Omental fat pad (tissue), 4 donors: ENCODE measurements around the gene HCK. TPM values are rescaled to one million over a fixed set of nuclear protein-coding genes. Genes with fewer than 3 reads are reported as not detected.

Source experiments
- ATAC-seq: fragments of 150-250 bp; one replicate; pipeline ENCODE4 v1.9.1; 2016; ENCODE audit warnings: mild to moderate bottlenecking, moderate library complexity; ENCODE audit not compliant: low FRiP score
- DNase-seq: peaks from one replicate; pipeline ENCODE4 v3.0.0-alpha.2; 2019; ENCODE audit warnings: low spot score
- CTCF ChIP-seq, 3 donors: fragments of 450-650 bp; IDR thresholded peaks; one replicate each; pipeline ENCODE4 v1.5.1; 2016 to 2017; ENCODE audit warnings: antibody characterized with exemption in 3 of 3, mild to moderate bottlenecking in 3 of 3, moderate library complexity in 2 of 3
- total RNA-seq, 4 donors: library from RNA; depleted of rRNA; stranded (reverse); fragments of >200 nt; gene quantifications; one replicate each; pipeline ENCODE4 v1.1.0, GENCODE V29; 2016

The HCK gene
- total RNA-seq, 4 donors from 2014 or later = 22.4 to 68.6 (median 39.2) TPM

GRCh38 chr20:32009564-32009963, 42.5 kb upstream of the HCK start:
- ATAC-seq = no peak
- no peak for DNase-seq
- no peak for TF ChIP-seq CTCF (IDR thresholded peaks at IDR 0.05)

GRCh38 chr20:32010101-32010500, 41.9 kb upstream of the HCK start, which contains the start of gene CCM2L:
Gene CCM2L, plus strand, starts transcription at chr20:32010438. Its CDS starts 17 bp downstream, at chr20:32010455.
- no peak for DNase-seq
- no peak for ATAC-seq
- TF ChIP-seq CTCF (IDR thresholded peaks at IDR 0.05) = no peak

GRCh38 chr20:32010666-32011065, 41.4 kb upstream of the HCK start:
- DNase-seq = no peak
- TF ChIP-seq CTCF (IDR thresholded peaks at IDR 0.05) = no peak
- no peak for ATAC-seq

- no peak for ATAC-seq
- no peak for DNase-seq
- TF ChIP-seq CTCF (IDR thresholded peaks at IDR 0.05) = no peak
These were observed 39.8 kb upstream of the HCK start for GRCh38 chr20:32012159-32012688.

- ATAC-seq (no peak), DNase-seq (no peak)
- TF ChIP-seq CTCF (IDR thresholded peaks at IDR 0.05) = no peak
These were observed 38.7 kb upstream of the HCK start for GRCh38 chr20:32013326-32013725.

- no peak for TF ChIP-seq CTCF (IDR thresholded peaks at IDR 0.05)
- ATAC-seq (no peak), DNase-seq (no peak)
These were observed 34.3 kb upstream of the HCK start for GRCh38 chr20:32017711-32018251.
